ENCODE results near the gene CLCN1. TPM values are rescaled to one million over a fixed set of nuclear protein-coding genes. Genes with fewer than 3 reads are reported as not detected.

Gene CLCN1
- total RNA-seq, 1 experiment from 2014 or later: 0.13 TPM

- H3K27ac ChIP-seq (ENCODE audit: insufficient read length, low read depth, low read length): no peak overlapping the region
- no peaks in the 10 kb centered on the region for H3K27me3 ChIP-seq (ENCODE audit: insufficient read depth, low read length)
- H4K91ac ChIP-seq (ENCODE audit: insufficient read length, low read depth, low read length): no peak overlapping the region
- no peaks in the 10 kb centered on the region for H3K9me3 ChIP-seq (ENCODE audit: control insufficient read depth, low read depth, low read length)
- H3K56ac ChIP-seq (ENCODE audit: insufficient read length, low read depth, low read length): no peak overlapping the region
- no peak for DNase-seq
- no peaks in the 10 kb centered on the region for H3K79me2 ChIP-seq (ENCODE audit: insufficient read depth, low read length)
- H3T11ph ChIP-seq (ENCODE audit: low read length): no peak overlapping the region
- H3K4ac ChIP-seq (ENCODE audit: low read depth, low read length): no peak overlapping the region
- H2BK120ac ChIP-seq (ENCODE audit: low read depth, low read length, poor library complexity, severe bottlenecking): no peak overlapping the region
- H3K4me3 Mint-ChIP-seq: no peak overlapping the region
- H2BK5ac ChIP-seq (ENCODE audit: insufficient read length, low read length): no peak overlapping the region
- no CpG with 5 or more reads among the region's 5 CpGs for WGBS (ENCODE audit: extremely low coverage, insufficient read length, low lambda C conversion rate)
- H3K23me2 ChIP-seq (ENCODE audit: insufficient read length, low read depth, low read length, poor library complexity, severe bottlenecking): no peaks in the 10 kb centered on the region
- H2BK15ac ChIP-seq (ENCODE audit: low read depth, low read length): no peak overlapping the region
- 0 out of 2 replicates have a peak overlapping the region, but pooled peaks have one; percentile 25 for H3K14ac ChIP-seq (ENCODE audit: insufficient read depth, low read length)
- H3K23ac ChIP-seq (ENCODE audit: insufficient read length, low read depth, low read length): no peak overlapping the region
- H2BK20ac ChIP-seq (ENCODE audit: low read depth, low read length, poor library complexity, severe bottlenecking): no peak overlapping the region
- H4K5ac ChIP-seq (ENCODE audit: insufficient read length, low read depth, low read length): no peak overlapping the region
- no peak overlapping the region for H3K18ac ChIP-seq (ENCODE audit: insufficient read length, low read depth, low read length)
- no peaks in the 10 kb centered on the region; a peak in 1 of 7 replicates for H3K36me3 Mint-ChIP-seq (ENCODE audit: insufficient read depth in 1 of 3, low read depth in 3 of 3)
- H4K20me1 ChIP-seq (ENCODE audit: control insufficient read depth, insufficient read depth, insufficient read length): no peaks in the 10 kb centered on the region
- no peak overlapping the region for H3K4me2 ChIP-seq (ENCODE audit: insufficient read depth, insufficient read length, low read length)
- H3K9me3 Mint-ChIP-seq: no peaks in the 10 kb centered on the region; a peak in 1 of 5 replicates
- H3K9ac ChIP-seq (ENCODE audit: extremely low read depth, insufficient read length, low read length): no peak overlapping the region
- H2BK12ac ChIP-seq (ENCODE audit: insufficient read length, low read depth, low read length): no peak overlapping the region
- H3K27ac Mint-ChIP-seq: 0 out of 7 replicates have a peak overlapping the region, but pooled peaks of 1 of the 3 experiments have one; percentile 41
- no peaks in the 10 kb centered on the region for H3K4me1 ChIP-seq (ENCODE audit: insufficient read depth, low read length)
- H4K8ac ChIP-seq (replicated peaks; ENCODE audit: insufficient read length, low read depth, low read length): no peak overlapping the region
- peaks cover 4% of the 10 kb centered on the region for H3K27me3 Mint-ChIP-seq (ENCODE audit: low read depth)
- peaks cover 4 to 18% of the 10 kb centered on the region in 2 experiments; a peak in 3 of 4 replicates for H3K4me1 Mint-ChIP-seq
- H2AK5ac ChIP-seq (ENCODE audit: insufficient read length, low read length): no peak overlapping the region
- no peak overlapping the region for H2AFZ ChIP-seq (ENCODE audit: low read length)
- H3K79me1 ChIP-seq (ENCODE audit: insufficient read depth, low read depth, low read length, poor library complexity, severe bottlenecking): no peaks in the 10 kb centered on the region
- TF ChIP-seq CTCF (conservative IDR thresholded peaks at IDR 0.05): no peak
These were observed 2.8 kb downstream of the CLCN1 start for GRCh38 chr7:143318661-143319060.
